ENCODE results near the gene EXOC4. TPM values are rescaled to one million over a fixed set of nuclear protein-coding genes. Genes with fewer than 3 reads are reported as not detected.

The EXOC4 gene
- total and polyA plus RNA-seq, 2 of the 8 experiments (the other 6 are each of a cell fraction or from before 2014, with no cell fraction given), result 27.0 to 67.3 TPM

- Histone ChIP-seq H2AFZ (ENCODE audit: low read length) (no peak overlapping the region), H3K18ac (ENCODE audit: extremely low read depth, low read length) (no peak overlapping the region), H3K4ac (replicated peaks; ENCODE audit: insufficient read length, low read depth, low read length) (no peak overlapping the region), H4K20me1 (replicated peaks in 1 of 2; ENCODE audit: control insufficient read depth in 1 of 2, insufficient read depth in 2 of 2, low read length in 2 of 2) (no peaks in the 10 kb centered on the region), H4K5ac (ENCODE audit: insufficient read length, low read depth, low read length) (no peak overlapping the region), H3K56ac (replicated peaks; ENCODE audit: insufficient read length, low read depth, low read length) (no peak overlapping the region), H4K8ac (ENCODE audit: extremely low read depth, insufficient read depth, low read length) (no peak overlapping the region), H3K9me3 (ENCODE audit: insufficient read depth in 2 of 2, low read depth in 1 of 2, low read length in 1 of 2) (peaks cover 0 to 5% of the 10 kb centered on the region in 2 experiments; a peak in 1 of 4 replicates), H3K36me3 (ENCODE audit: control insufficient read depth in 2 of 4, insufficient read depth in 4 of 4, low read length in 3 of 4) (no peaks in the 10 kb centered on the region), H3K27me3 (replicated peaks in 1 of 4; ENCODE audit: control insufficient read depth in 3 of 4, extremely low read depth in 1 of 4, insufficient read depth in 3 of 4, low read length in 3 of 4) (no peaks in the 10 kb centered on the region), H2AK5ac (ENCODE audit: low read depth, low read length) (no peak overlapping the region), H3K14ac (ENCODE audit: insufficient read length) (no peak overlapping the region), H4K91ac (replicated peaks; ENCODE audit: insufficient read length, low read length) (no peak overlapping the region), H3K9ac (replicated peaks in 1 of 4; ENCODE audit: extremely low read depth in 1 of 4, low read depth in 3 of 4, low read length in 3 of 4) (no peak overlapping the region), H2BK20ac (ENCODE audit: low read length) (no peak overlapping the region), H2BK15ac (ENCODE audit: low read length) (no peak overlapping the region), H3K23ac (ENCODE audit: insufficient read length) (no peak overlapping the region), H3K4me2 (ENCODE audit: insufficient read depth in 1 of 2, low read depth in 2 of 2, low read length in 2 of 2) (no peak overlapping the region; a peak in 1 of 4 replicates), H2BK120ac (replicated peaks; ENCODE audit: low read depth, low read length) (no peak overlapping the region), H3K79me1 (ENCODE audit: low read depth, low read length) (no peaks in the 10 kb centered on the region; the same call in 1 of the 2 replicates), H3K79me2 (ENCODE audit: control insufficient read depth in 1 of 2, insufficient read depth in 2 of 2, low read length in 2 of 2) (peaks cover 0 to 8% of the 10 kb centered on the region in 2 experiments; a peak in 1 of 4 replicates), H2BK12ac (ENCODE audit: low read depth, low read length) (no peak overlapping the region), H3K27ac (ENCODE audit: low read depth, low read length) (no peak overlapping the region), H3K23me2 (ENCODE audit: low read depth, low read length) (no peaks in the 10 kb centered on the region), H2BK5ac (ENCODE audit: low read depth, low read length) (no peak overlapping the region), H3K4me3 (ENCODE audit: extremely low read depth in 1 of 4, insufficient read depth in 2 of 4, low read depth in 3 of 4, low read length in 4 of 4) (no peak overlapping the region), H3K4me1 (replicated peaks in 1 of 4; ENCODE audit: control insufficient read depth in 3 of 4, insufficient read depth in 4 of 4, low read length in 3 of 4) (peaks cover 1 to 9% (median 5%) of the 10 kb centered on the region in 4 experiments; a peak in 5 of 7 replicates)
- CTCF ChIA-PET (ENCODE audit: partially characterized antibody), result interaction anchor here (4.5 kb wide), 1 partner anchor 8 kb away, joined by 23 read pairs; no protein-coding TSS in a partner anchor
- no peak for DNase-seq (ENCODE audit: low read depth in 1 of 2, low spot score in 2 of 2)
- 100% methylated on average over 1 of the region's 1 CpG; no CpG with 5 or more reads in 1 of the 2 experiments for WGBS, 2 experiments (ENCODE audit: extremely low coverage in 1 of 2, insufficient coverage in 1 of 2, insufficient read length in 1 of 2, insufficient replicate concordance in 2 of 2, low coverage in 1 of 2, low lambda C conversion rate in 2 of 2, missing lambda C conversion rate in 1 of 2)
- TF ChIP-seq CHD2 (IDR thresholded peaks at IDR 0.05; ENCODE audit: low read length) (no peak), CBX5 (IDR thresholded peaks at IDR 0.05; ENCODE audit: low read depth, low read length) (no peak), BCL11A (IDR thresholded peaks at IDR 0.05; ENCODE audit: low read depth in 2 of 2, low read length in 2 of 2) (no peak), JUND (IDR thresholded peaks at IDR 0.05; ENCODE audit: low read length) (no peak), JUN (IDR thresholded peaks at IDR 0.05; ENCODE audit: low read depth, low read length) (no peak)
- TF ChIP-seq, protein P1, sequence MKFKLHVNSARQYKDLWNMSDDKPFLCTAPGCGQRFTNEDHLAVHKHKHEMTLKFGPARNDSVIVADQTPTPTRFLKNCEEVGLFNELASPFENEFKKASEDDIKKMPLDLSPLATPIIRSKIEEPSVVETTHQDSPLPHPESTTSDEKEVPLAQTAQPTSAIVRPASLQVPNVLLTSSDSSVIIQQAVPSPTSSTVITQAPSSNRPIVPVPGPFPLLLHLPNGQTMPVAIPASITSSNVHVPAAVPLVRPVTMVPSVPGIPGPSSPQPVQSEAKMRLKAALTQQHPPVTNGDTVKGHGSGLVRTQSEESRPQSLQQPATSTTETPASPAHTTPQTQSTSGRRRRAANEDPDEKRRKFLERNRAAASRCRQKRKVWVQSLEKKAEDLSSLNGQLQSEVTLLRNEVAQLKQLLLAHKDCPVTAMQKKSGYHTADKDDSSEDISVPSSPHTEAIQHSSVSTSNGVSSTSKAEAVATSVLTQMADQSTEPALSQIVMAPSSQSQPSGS (IDR thresholded peaks at IDR 0.05; ENCODE audit: low read length), result no peak
- no peak for FAIRE-seq
- POLR2A ChIA-PET (ENCODE audit: partially characterized antibody), result no interaction called here
Observed at GRCh38 chr7:133431134-133431724, 178.4 kb downstream of the EXOC4 start.
